Thoracic aorta (tissue), 2 donors: Measurements from ENCODE around the gene PCGF5. TPM values are rescaled to one million over a fixed set of nuclear protein-coding genes. Genes with fewer than 3 reads are reported as not detected.

Experiments used
- ATAC-seq: fragments of 150-250 bp; one replicate; pipeline ENCODE4 v1.8.0; 2017; ENCODE audit warnings: low read depth; ENCODE audit not compliant: insufficient number of reproducible peaks, low FRiP score
- DNase-seq: peaks from one replicate; pipeline ENCODE4 v3.0.0-alpha.2; 2020; ENCODE audit warnings: low spot score
- H3K27ac ChIP-seq, 2 donors: fragments of 200-600 bp; sonication (generic); 1 replicate in 1 of 2; 2 replicates in 1 of 2; pipeline ENCODE4 v1.5.1; 2016; ENCODE audit warnings: mild to moderate bottlenecking in 2 of 2, moderate library complexity in 2 of 2
- H3K27me3 ChIP-seq: fragments of 200-600 bp; sonication (generic); replicated peaks from 2 replicates; pipeline ENCODE4 v1.6.0; 2016; ENCODE audit warnings: mild to moderate bottlenecking; ENCODE audit not compliant: insufficient read depth
- H3K36me3 ChIP-seq: fragments of 200-600 bp; sonication (generic); one replicate; pipeline ENCODE4 v1.5.1; 2016
- H3K4me1 ChIP-seq, 2 donors: fragments of 200-600 bp; sonication (generic); 1 replicate in 1 of 2; 2 replicates in 1 of 2; pipeline versions ENCODE4 v1.5.1 to v1.6.0; 2016; ENCODE audit warnings: low read depth in 2 of 2, mild to moderate bottlenecking in 1 of 2; ENCODE audit not compliant: control insufficient read depth in 1 of 2
- H3K4me3 ChIP-seq: fragments of 200-600 bp; sonication (generic); 2 replicates; pipeline ENCODE4 v1.5.1; 2016; ENCODE audit warnings: mild to moderate bottlenecking
- H3K9me3 ChIP-seq: fragments of 200-600 bp; sonication (generic); 2 replicates; pipeline ENCODE4 v1.5.1; 2016
- CTCF ChIP-seq: fragments of 200-600 bp; sonication (generic); IDR thresholded peaks from one replicate; pipeline ENCODE4 v1.5.1; 2019; ENCODE audit warnings: antibody characterized with exemption
- total RNA-seq, 2 donors: library from RNA; depleted of rRNA; stranded (reverse); fragments of >200 nt; gene quantifications; one replicate each; pipeline versions ENCODE4 v1.1.0 to v1.2.3, GENCODE V29; 2016

Gene PCGF5
- total RNA-seq, 2 donors from 2014 or later: 111 to 175 TPM

- ATAC-seq: no peak
- no peak for TF ChIP-seq CTCF
Observed at GRCh38 chr10:91238191-91238590, 17.7 kb downstream of the PCGF5 start.

GRCh38 chr10:91239789-91240188 lies 19.3 kb downstream of the PCGF5 start:
- H3K9me3 ChIP-seq: no peaks in the 10 kb centered on the region
- H3K36me3 ChIP-seq: no peaks in the 10 kb centered on the region
- TF ChIP-seq CTCF: no peak
- no peak for ATAC-seq
- no peak overlapping the region for H3K4me3 ChIP-seq
- H3K27me3 ChIP-seq: no peaks in the 10 kb centered on the region
- no peak overlapping the region for H3K27ac ChIP-seq
- H3K4me1 ChIP-seq: peaks cover 11 to 24% of the 10 kb centered on the region in 2 donors
- DNase-seq: no peak

More at GRCh38 chr10:91238191-91238590, 17.7 kb downstream of the PCGF5 start:
- DNase-seq: no peak
- no peaks in the 10 kb centered on the region for H3K27me3 ChIP-seq
- no peaks in the 10 kb centered on the region for H3K9me3 ChIP-seq
- H3K36me3 ChIP-seq: no peaks in the 10 kb centered on the region
- no peak overlapping the region for H3K27ac ChIP-seq
- H3K4me1 ChIP-seq: peaks cover 19 to 20% of the 10 kb centered on the region in 2 donors
- H3K4me3 ChIP-seq: no peak overlapping the region

- no peaks in the 10 kb centered on the region for H3K36me3 ChIP-seq
- TF ChIP-seq CTCF: no peak
- H3K27me3 ChIP-seq: no peaks in the 10 kb centered on the region
- no peak overlapping the region for H3K4me3 ChIP-seq
- H3K4me1 ChIP-seq: peaks cover 26 to 54% of the 10 kb centered on the region in 2 donors
- H3K27ac ChIP-seq: no peak overlapping the region
- DNase-seq (no peak), ATAC-seq (no peak)
- no peaks in the 10 kb centered on the region for H3K9me3 ChIP-seq
Observed at GRCh38 chr10:91242940-91243339, 22.5 kb downstream of the PCGF5 start.

- Histone ChIP-seq H3K4me1 (peaks cover 39 to 59% of the 10 kb centered on the region in 2 donors), H3K27me3 (no peaks in the 10 kb centered on the region), H3K27ac (peak overlapping the region; percentile 39 to 52), H3K36me3 (no peaks in the 10 kb centered on the region), H3K4me3 (no peak overlapping the region), H3K9me3 (no peaks in the 10 kb centered on the region)
- no peak for DNase-seq
- TF ChIP-seq CTCF: no peak
- no peak for ATAC-seq
Observed at GRCh38 chr10:91247360-91248111, 27.1 kb downstream of the PCGF5 start.

- TF ChIP-seq CTCF: no peak
- H3K27me3 ChIP-seq: no peaks in the 10 kb centered on the region
- no peaks in the 10 kb centered on the region for H3K9me3 ChIP-seq
- no peak overlapping the region for H3K4me3 ChIP-seq
- ATAC-seq (no peak), DNase-seq (no peak)
- H3K36me3 ChIP-seq: peaks cover 9% of the 10 kb centered on the region
- peaks cover 39 to 52% of the 10 kb centered on the region in 2 donors for H3K4me1 ChIP-seq
- H3K27ac ChIP-seq: peak overlapping the region in 1 of 2 donors; percentile 27
Observed at GRCh38 chr10:91249700-91250099, 29.2 kb downstream of the PCGF5 start.
